IMR-90 (cell line): ENCODE results near the gene HLA-DQB1. TPM values are rescaled to one million over a fixed set of nuclear protein-coding genes. Genes with fewer than 3 reads are reported as not detected.

Experiments used
- ATAC-seq: fragments of 200-7000 bp; cut with Tn5 transposase; 2 replicates; pipeline ENCODE4 v1.9.1; 2020; ENCODE audit warnings: low read depth, mild to moderate bottlenecking, moderate library complexity
- BruUV-seq: library from RNA; stranded (reverse); fragments of 400-500 nt; replicated peaks from 2 replicates; lab custom pipeline; 2021; lab: Mats Ljungman, UMichigan
- CTCF ChIA-PET: fragments of 300-600 bp; formaldehyde crosslinking; extraction: SDS; loops from one replicate; lab custom pipeline; 2021; ENCODE audit warnings: antibody characterized with exemption; lab: Yijun Ruan, JAX
- POLR2A ChIA-PET: fragments of 300-600 bp; sonication (Branson Sonifier 250); formaldehyde crosslinking; loops from one replicate; lab custom pipeline; 2022; ENCODE audit warnings: antibody characterized with exemption; ENCODE audit not compliant: unreplicated experiment; lab: Charles Lee
- DNase-seq: peaks from one replicate; pipeline ENCODE4 v3.0.0; 2013
- H2AFZ ChIP-seq: replicated peaks from 2 replicates; pipeline ENCODE3; 2013; ENCODE audit warnings: low read length, mild to moderate bottlenecking; ENCODE audit not compliant: poor library complexity
- H2AK5ac ChIP-seq: 2 replicates; pipeline ENCODE4 v1.6.1; 2013; ENCODE audit warnings: low read depth, low read length, inconsistent platforms
- H2AK9ac ChIP-seq: replicated peaks from 2 replicates; pipeline ENCODE3; 2013; ENCODE audit warnings: mild to moderate bottlenecking, low read depth, low read length, moderate library complexity; ENCODE audit not compliant: poor library complexity
- H2BK120ac ChIP-seq: 2 replicates; pipeline ENCODE4 v1.6.1; 2013; ENCODE audit warnings: low read depth, low read length, inconsistent platforms
- H2BK15ac ChIP-seq: 3 replicates; pipeline ENCODE4 v1.6.1; 2013; ENCODE audit warnings: low read depth, low read length, inconsistent platforms
- H2BK20ac ChIP-seq: 2 replicates; pipeline ENCODE4 v1.6.1; 2013; ENCODE audit warnings: low read depth, mild to moderate bottlenecking, inconsistent platforms, low read length, moderate library complexity
- H2BK5ac ChIP-seq: 2 replicates; pipeline ENCODE4 v1.6.1; 2013; ENCODE audit warnings: mild to moderate bottlenecking, low read depth, low read length, inconsistent platforms; ENCODE audit not compliant: poor library complexity, severe bottlenecking
- H3K14ac ChIP-seq: replicated peaks from 2 replicates; pipeline ENCODE4 v1.6.1; 2013; ENCODE audit warnings: low read depth, low read length, inconsistent platforms
- H3K18ac ChIP-seq: 2 replicates; pipeline ENCODE4 v1.6.1; 2013; ENCODE audit warnings: low read depth, low read length, control low read depth
- H3K23ac ChIP-seq: 2 replicates; pipeline ENCODE4 v1.6.1; 2013; ENCODE audit warnings: low read depth, low read length, inconsistent platforms
- H3K27ac ChIP-seq: 2 replicates; pipeline ENCODE4 v1.5.1; 2013; ENCODE audit warnings: mild to moderate bottlenecking, control low read depth, low read length; ENCODE audit not compliant: insufficient read depth
- H3K27me3 ChIP-seq: 2 replicates; pipeline ENCODE4 v1.6.1; 2013; ENCODE audit warnings: low read length; ENCODE audit not compliant: control insufficient read depth, insufficient read depth
- H3K36me3 ChIP-seq: 2 replicates; pipeline ENCODE4 v1.6.1; 2013; ENCODE audit warnings: low read length, mixed read lengths; ENCODE audit not compliant: control insufficient read depth, insufficient read depth
- H3K4ac ChIP-seq: 2 replicates; pipeline ENCODE4 v1.6.1; 2013; ENCODE audit warnings: low read depth, low read length, inconsistent platforms
- H3K4me1 ChIP-seq: 2 replicates; pipeline ENCODE4 v1.6.1; 2013; ENCODE audit warnings: low read length, mixed read lengths; ENCODE audit not compliant: control insufficient read depth, insufficient read depth
- H3K4me2 ChIP-seq: 2 replicates; pipeline ENCODE4 v1.6.1; 2013; ENCODE audit warnings: low read depth, mild to moderate bottlenecking, control low read depth, low read length, moderate library complexity
- H3K4me3 ChIP-seq: 2 replicates; pipeline ENCODE4 v1.5.1; 2013; ENCODE audit warnings: low read depth, mild to moderate bottlenecking, control low read depth, low read length, moderate library complexity; ENCODE audit not compliant: insufficient read depth
- H3K56ac ChIP-seq: 2 replicates; pipeline ENCODE4 v1.6.1; 2013; ENCODE audit warnings: low read length, inconsistent platforms; ENCODE audit not compliant: insufficient read depth; ENCODE audit errors: extremely low read depth
- H3K79me1 ChIP-seq, 2 experiments: 2 replicates each; pipeline ENCODE4 v1.6.1; 2013; ENCODE audit warnings: low read length in 2 of 2, inconsistent platforms in 1 of 2, low read depth in 1 of 2
- H3K9ac ChIP-seq: 2 replicates; pipeline ENCODE4 v1.6.1; 2013; ENCODE audit warnings: low read depth, low read length, control low read depth
- H3K9me1 ChIP-seq: 2 replicates; pipeline ENCODE4 v1.6.1; 2013; ENCODE audit warnings: low read length, inconsistent platforms; ENCODE audit not compliant: insufficient read depth
- H3K9me3 ChIP-seq: 2 replicates; pipeline ENCODE4 v1.6.1; 2013; ENCODE audit warnings: low read length; ENCODE audit not compliant: control insufficient read depth, insufficient read depth
- H4K20me1 ChIP-seq: 2 replicates; pipeline ENCODE4 v1.6.1; 2013; ENCODE audit warnings: low read length, inconsistent platforms; ENCODE audit not compliant: insufficient read depth
- H4K5ac ChIP-seq: 2 replicates; pipeline ENCODE4 v1.6.1; 2013; ENCODE audit warnings: mild to moderate bottlenecking, low read depth, low read length, control low read depth
- H4K8ac ChIP-seq, 2 experiments: 2 replicates each; pipeline ENCODE4 v1.6.1; 2013; ENCODE audit warnings: low read depth in 2 of 2, low read length in 2 of 2, control low read depth in 1 of 2, inconsistent platforms in 1 of 2
- H4K91ac ChIP-seq: 2 replicates; pipeline ENCODE4 v1.6.1; 2013; ENCODE audit warnings: low read depth, low read length, inconsistent platforms; ENCODE audit not compliant: insufficient read depth
- CEBPB ChIP-seq: IDR thresholded peaks from 2 replicates; pipeline ENCODE4 v1.6.1; 2012; ENCODE audit warnings: low read depth, low read length, improper control_type of control experiment
- CTCF ChIP-seq: conservative IDR thresholded peaks from 2 replicates; pipeline ENCODE4 v1.5.1; 2012; ENCODE audit warnings: mild to moderate bottlenecking, low read depth, low read length, improper control_type of control experiment
- MAZ ChIP-seq: IDR thresholded peaks from 2 replicates; pipeline ENCODE4 v1.6.1; 2012; ENCODE audit warnings: low read depth, mild to moderate bottlenecking, low read length, improper control_type of control experiment, moderate library complexity, borderline replicate concordance
- MXI1 ChIP-seq: IDR thresholded peaks from 2 replicates; pipeline ENCODE4 v1.6.1; 2012; ENCODE audit warnings: low read depth, mild to moderate bottlenecking, low read length, moderate library complexity, borderline replicate concordance
- NFE2L2 ChIP-seq: fragments of 150-350 bp; IDR thresholded peaks from 2 replicates; pipeline ENCODE4 v1.6.1; 2016; ENCODE audit warnings: low read depth, mild to moderate bottlenecking, low read length
- RAD21 ChIP-seq: IDR thresholded peaks from 2 replicates; pipeline ENCODE4 v1.6.1; 2012; ENCODE audit warnings: low read length, improper control_type of control experiment
- RCOR1 ChIP-seq: IDR thresholded peaks from 2 replicates; pipeline ENCODE4 v1.6.1; 2012; ENCODE audit warnings: mild to moderate bottlenecking, low read length, improper control_type of control experiment; ENCODE audit not compliant: insufficient replicate concordance
- SMC3 ChIP-seq: fragments of 150-350 bp; IDR thresholded peaks from 2 replicates; pipeline ENCODE4 v1.6.1; 2016; ENCODE audit warnings: low read depth, mild to moderate bottlenecking, antibody characterized with exemption, low read length, moderate library complexity
- USF2 ChIP-seq: fragments of 150-350 bp; IDR thresholded peaks from 2 replicates; pipeline ENCODE4 v1.6.1; 2017; ENCODE audit warnings: mild to moderate bottlenecking, antibody characterized with exemption, low read length, low read depth
- WGBS, 2 experiments: methylation state at CpG; one replicate each; pipeline versions ENCODE4 v1.1.5 to v1.1.7; 2013; ENCODE audit warnings: missing lambda C conversion rate in 2 of 2; ENCODE audit not compliant: insufficient read length in 1 of 2; ENCODE audit errors: extremely low coverage in 2 of 2; 5-methylcytosine and 5-hydroxymethylcytosine counted together
- dilution Hi-C: fragments of 300-500 bp; cut with HindIII; formaldehyde crosslinking; loops from one replicate; pipeline ENCODE4 v1.14.3; 2018; ENCODE audit warnings: low sequenced_read_pairs; ENCODE audit not compliant: unreplicated experiment
- in situ Hi-C: fragments of 300-500 bp; cut with MboI; formaldehyde crosslinking; loops from 3 replicates; pipeline ENCODE4 v1.14.3; 2019; ENCODE audit warnings: low sequenced_read_pairs, inconsistent platforms, mixed read lengths
- intact Hi-C: fragments of 100-400 bp; cut with micrococcal nuclease; formaldehyde crosslinking; loops from 2 replicates; pipeline ENCODE4 v1.10.0; 2022
- polyA plus RNA-seq, 3 experiments: library from polyadenylated mRNA; depleted of rRNA; stranded (reverse); fragments of >200 nt; gene quantifications; 2 replicates each; pipeline ENCODE4 v1.2.3, GENCODE V29; 2012; ENCODE audit warnings: low replicate concordance in 1 of 3
- total RNA-seq: library from RNA; depleted of rRNA; stranded (reverse); fragments of >200 nt; gene quantifications from 2 replicates; pipeline ENCODE4 v1.2.3, GENCODE V29; 2012

HLA-DQB1 gene
- total and polyA plus RNA-seq, 2 of the 4 experiments (the other 2 are of a cell fraction): not detected

GRCh38 chr6:32642720-32643106 lies 23.7 kb downstream of the HLA-DQB1 start:
- Histone ChIP-seq H3K18ac (no peak overlapping the region), H3K4me1 (no peaks in the 10 kb centered on the region), H3K9me1 (no peaks in the 10 kb centered on the region), H2BK15ac (no peak overlapping the region), H2BK120ac (no peak overlapping the region), H4K20me1 (no peaks in the 10 kb centered on the region), H3K27me3 (no peaks in the 10 kb centered on the region), H2AFZ (no peak overlapping the region), H4K91ac (no peak overlapping the region), H3K4me3 (no peak overlapping the region), H3K9ac (no peak overlapping the region), H3K4me2 (no peak overlapping the region), H3K36me3 (no peaks in the 10 kb centered on the region), H2AK9ac (no peak overlapping the region), H3K56ac (no peak overlapping the region), H4K8ac (no peak overlapping the region), H3K27ac (no peak overlapping the region), H2BK5ac (no peak overlapping the region), H3K79me1 (no peaks in the 10 kb centered on the region), H3K4ac (no peak overlapping the region), H4K5ac (no peak overlapping the region), H3K14ac (no peak overlapping the region), H3K9me3 (no peaks in the 10 kb centered on the region), H2AK5ac (no peak overlapping the region), H2BK20ac (no peak overlapping the region), H3K23ac (no peak overlapping the region)
- TF ChIP-seq MAZ (no peak), RAD21 (no peak), RCOR1 (no peak), CTCF (no peak), CEBPB (no peak), USF2 (no peak), SMC3 (no peak), MXI1 (no peak), NFE2L2 (no peak)
- DNase-seq: no peak
- in situ Hi-C loops: no loop called here
- POLR2A ChIA-PET: no interaction called here
- dilution Hi-C loops: no loop called here
- CTCF ChIA-PET: no interaction called here
- intact Hi-C loops: no loop called here
- no TSS peak for BruUV-seq
- WGBS, 2 experiments: no CpG with 5 or more reads among the region's 6 CpGs
- ATAC-seq: no peak
